HL-60 (cell line): Measurements from ENCODE around the gene SUGT1.
"Not testable (repeated sequence)": the region's sequence is repeated elsewhere in the genome, so short reads cannot be mapped to it uniquely, and the experiment has no call there.

ENCODE experiments used
- DNase-seq, 2 experiments: peaks; one replicate each; pipeline ENCODE4 v3.0.0-alpha.2; 2010 to 2020; ENCODE audit warnings: low read depth in 1 of 2, low spot score in 1 of 2
- H3K27ac ChIP-seq: fragments of 250-450 bp; sonication (Bioruptor Pico); replicated peaks from 2 replicates; pipeline ENCODE4 v1.5.1; 2020; ENCODE audit warnings: mild to moderate bottlenecking, moderate library complexity
- H3K27me3 ChIP-seq: fragments of 250-450 bp; sonication (Bioruptor Pico); 2 replicates; pipeline ENCODE4 v1.5.1; 2021; ENCODE audit warnings: mild to moderate bottlenecking, moderate library complexity; ENCODE audit not compliant: insufficient read depth, poor library complexity, severe bottlenecking
- H3K4me3 ChIP-seq: replicated peaks from 2 replicates; pipeline ENCODE4 v1.5.1; 2011; ENCODE audit warnings: mild to moderate bottlenecking, control low read depth, low read length; ENCODE audit not compliant: insufficient read depth
- CTCF ChIP-seq: IDR thresholded peaks from one replicate; pipeline ENCODE4 v1.5.1; 2011; ENCODE audit warnings: low read length, control low read depth, inconsistent platforms; ENCODE audit not compliant: insufficient read depth
- GABPA ChIP-seq: IDR thresholded peaks from 2 replicates; pipeline ENCODE4 v1.6.1; 2012; ENCODE audit warnings: low read depth
- POLR2AphosphoS5 ChIP-seq: IDR thresholded peaks from 2 replicates; pipeline ENCODE4 v1.6.1; 2012; ENCODE audit warnings: low read depth
- SPI1 ChIP-seq: IDR thresholded peaks from 2 replicates; pipeline ENCODE4 v1.6.1; 2012; ENCODE audit warnings: low read depth, mild to moderate bottlenecking, borderline replicate concordance
- TF ChIP-seq, protein P1 (sequence below): IDR thresholded peaks from 2 replicates; pipeline ENCODE4 v1.6.1; 2012; ENCODE audit warnings: low read depth; ENCODE audit not compliant: insufficient replicate concordance

Gene SUGT1

GRCh38 chr13:52706081-52706480 lies 53.4 kb downstream of the SUGT1 start:
- Histone ChIP-seq H3K27ac (no peak overlapping the region), H3K27me3 (no peaks in the 10 kb centered on the region), H3K4me3 (no peak overlapping the region)
- TF ChIP-seq POLR2AphosphoS5 (no peak), CTCF (no peak), GABPA (no peak), SPI1 (no peak)
- TF ChIP-seq, protein P1, sequence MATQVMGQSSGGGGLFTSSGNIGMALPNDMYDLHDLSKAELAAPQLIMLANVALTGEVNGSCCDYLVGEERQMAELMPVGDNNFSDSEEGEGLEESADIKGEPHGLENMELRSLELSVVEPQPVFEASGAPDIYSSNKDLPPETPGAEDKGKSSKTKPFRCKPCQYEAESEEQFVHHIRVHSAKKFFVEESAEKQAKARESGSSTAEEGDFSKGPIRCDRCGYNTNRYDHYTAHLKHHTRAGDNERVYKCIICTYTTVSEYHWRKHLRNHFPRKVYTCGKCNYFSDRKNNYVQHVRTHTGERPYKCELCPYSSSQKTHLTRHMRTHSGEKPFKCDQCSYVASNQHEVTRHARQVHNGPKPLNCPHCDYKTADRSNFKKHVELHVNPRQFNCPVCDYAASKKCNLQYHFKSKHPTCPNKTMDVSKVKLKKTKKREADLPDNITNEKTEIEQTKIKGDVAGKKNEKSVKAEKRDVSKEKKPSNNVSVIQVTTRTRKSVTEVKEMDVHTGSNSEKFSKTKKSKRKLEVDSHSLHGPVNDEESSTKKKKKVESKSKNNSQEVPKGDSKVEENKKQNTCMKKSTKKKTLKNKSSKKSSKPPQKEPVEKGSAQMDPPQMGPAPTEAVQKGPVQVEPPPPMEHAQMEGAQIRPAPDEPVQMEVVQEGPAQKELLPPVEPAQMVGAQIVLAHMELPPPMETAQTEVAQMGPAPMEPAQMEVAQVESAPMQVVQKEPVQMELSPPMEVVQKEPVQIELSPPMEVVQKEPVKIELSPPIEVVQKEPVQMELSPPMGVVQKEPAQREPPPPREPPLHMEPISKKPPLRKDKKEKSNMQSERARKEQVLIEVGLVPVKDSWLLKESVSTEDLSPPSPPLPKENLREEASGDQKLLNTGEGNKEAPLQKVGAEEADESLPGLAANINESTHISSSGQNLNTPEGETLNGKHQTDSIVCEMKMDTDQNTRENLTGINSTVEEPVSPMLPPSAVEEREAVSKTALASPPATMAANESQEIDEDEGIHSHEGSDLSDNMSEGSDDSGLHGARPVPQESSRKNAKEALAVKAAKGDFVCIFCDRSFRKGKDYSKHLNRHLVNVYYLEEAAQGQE = no peak
- no peak for DNase-seq

DNA sequence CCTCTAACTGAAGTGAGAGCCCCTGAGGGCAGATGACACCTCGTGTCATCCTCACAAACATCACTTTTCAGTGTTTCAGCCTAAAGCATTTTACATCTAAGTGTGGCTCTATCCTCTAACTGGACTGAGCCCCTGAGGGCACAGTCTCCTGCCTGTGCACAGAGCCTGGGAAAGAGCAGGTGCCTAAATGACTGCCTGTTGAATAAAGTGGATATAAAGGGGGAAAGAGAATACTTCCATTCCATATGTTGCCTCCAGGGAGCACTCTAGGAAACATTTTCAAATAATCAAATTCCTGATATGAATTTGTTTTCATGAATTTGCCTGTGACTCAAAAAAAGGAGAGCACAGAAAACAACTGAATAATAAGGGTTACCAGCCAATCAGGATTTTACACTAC lies 54.7 kb downstream of the SUGT1 start:
- Histone ChIP-seq H3K4me3 (no peak overlapping the region), H3K27ac (no peak overlapping the region), H3K27me3 (no peaks in the 10 kb centered on the region)
- DNase-seq = no peak
- TF ChIP-seq CTCF = no peak
- TF ChIP-seq, protein P1 = no peak
- no peak for TF ChIP-seq SPI1
- no peak for TF ChIP-seq GABPA
- TF ChIP-seq POLR2AphosphoS5 = no peak

DNA sequence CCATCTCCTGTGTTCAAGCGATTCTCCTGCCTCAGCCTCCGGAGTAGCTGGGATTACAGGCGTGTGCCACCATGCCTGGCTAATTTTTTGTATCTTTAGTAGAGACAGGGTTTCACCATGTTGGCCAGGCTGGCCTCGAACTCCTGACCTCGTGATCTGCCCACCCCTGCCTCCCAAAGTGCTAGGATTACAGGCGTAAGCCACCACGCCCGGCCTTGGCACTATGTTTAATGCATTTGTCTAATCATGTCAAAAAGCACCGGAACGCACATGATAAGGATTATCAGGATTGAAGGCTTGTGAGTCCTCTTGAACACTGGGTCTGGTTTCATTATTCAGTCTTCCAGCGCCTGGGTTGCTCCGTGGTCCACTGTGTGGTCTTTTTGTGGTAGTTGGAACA lies 55.6 kb downstream of the SUGT1 start:
- not testable (repeated sequence) for H3K27me3 ChIP-seq, DNase-seq, H3K27ac ChIP-seq, H3K4me3 ChIP-seq

- no peak overlapping the region for H3K27ac ChIP-seq
- DNase-seq = no peak
- no peak for TF ChIP-seq SPI1
- TF ChIP-seq, protein P1 = no peak
- no peak for TF ChIP-seq POLR2AphosphoS5
Measured at GRCh38 chr13:52711286-52711685, 58.6 kb downstream of the SUGT1 start.

More at GRCh38 chr13:52711286-52711685, 58.6 kb downstream of the SUGT1 start:
- no peaks in the 10 kb centered on the region for H3K27me3 ChIP-seq
- no peak overlapping the region for H3K4me3 ChIP-seq
